Skin epidermis (tissue), 12 donors: Measurements from ENCODE around the gene BEST3.
"Not testable (repeated sequence)": the region's sequence is repeated elsewhere in the genome, so short reads cannot be mapped to it uniquely, and the experiment has no call there.

Source experiments
- H3K27ac ChIP-seq, 21 experiments: fragments of 200-600 bp; sonication (generic) in 11 of 21; one replicate each; pipeline ENCODE4 v1.5.0; 2020; ENCODE audit warnings: mild to moderate bottlenecking in 3 of 21, inconsistent platforms in 2 of 21, moderate library complexity in 2 of 21
- H3K4me3 ChIP-seq, 7 experiments: fragments of 200-600 bp; sonication (generic) in 2 of 7; one replicate each; pipeline ENCODE4 v1.5.0; 2020; ENCODE audit warnings: inconsistent platforms in 2 of 7, mild to moderate bottlenecking in 2 of 7, moderate library complexity in 1 of 7

Gene BEST3

DNA sequence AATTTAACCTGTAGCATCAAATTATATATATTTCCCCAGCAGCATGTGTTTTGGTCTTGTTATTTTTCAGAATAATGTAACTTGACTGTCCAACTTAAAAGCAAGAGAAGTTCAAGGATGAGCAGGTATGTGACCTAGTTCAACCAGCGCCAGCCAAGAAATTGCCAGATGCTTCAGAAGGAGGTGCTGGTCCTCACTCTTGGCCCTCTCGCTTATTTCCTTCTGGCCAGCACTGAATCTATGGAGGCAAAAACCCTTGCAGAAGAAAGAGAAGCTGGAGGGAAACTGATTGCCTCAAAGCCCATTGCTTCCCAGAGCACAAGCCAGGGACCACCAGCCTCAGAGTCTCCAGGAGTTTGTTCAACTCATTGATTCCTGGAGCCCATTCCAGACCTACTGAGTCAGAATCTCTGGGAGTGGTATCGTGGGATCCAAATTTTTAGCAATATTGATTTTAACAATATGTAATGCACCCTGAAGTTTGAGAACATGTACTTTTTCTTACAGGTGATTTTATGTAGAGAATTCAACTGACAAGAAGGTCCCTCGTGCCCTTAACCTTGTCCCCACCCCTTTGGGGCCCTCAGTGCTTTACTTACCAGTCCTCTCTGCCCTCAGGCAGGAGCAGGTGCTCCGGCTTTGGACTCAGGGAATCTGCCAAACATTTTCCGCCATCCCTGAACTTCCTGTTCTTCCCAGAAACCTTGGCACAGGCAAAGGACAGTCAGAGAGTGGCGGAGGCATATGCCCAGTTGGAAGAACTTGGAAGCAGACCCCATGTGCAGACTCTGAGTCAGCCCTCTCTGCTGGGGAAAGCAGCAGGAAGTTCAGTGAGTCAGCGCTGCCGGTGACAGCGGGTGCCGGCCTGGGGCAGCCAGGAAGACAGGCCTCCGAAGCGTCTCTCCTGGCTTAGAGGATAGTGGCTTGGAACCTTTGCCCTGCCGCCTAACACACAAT lies 10.4 kb downstream of the BEST3 start:
- H3K4me3 ChIP-seq: no peak overlapping the region
- H3K27ac ChIP-seq: peak overlapping the region in 6 of 21 experiments; percentile 19 to 80 (median 44)

DNA sequence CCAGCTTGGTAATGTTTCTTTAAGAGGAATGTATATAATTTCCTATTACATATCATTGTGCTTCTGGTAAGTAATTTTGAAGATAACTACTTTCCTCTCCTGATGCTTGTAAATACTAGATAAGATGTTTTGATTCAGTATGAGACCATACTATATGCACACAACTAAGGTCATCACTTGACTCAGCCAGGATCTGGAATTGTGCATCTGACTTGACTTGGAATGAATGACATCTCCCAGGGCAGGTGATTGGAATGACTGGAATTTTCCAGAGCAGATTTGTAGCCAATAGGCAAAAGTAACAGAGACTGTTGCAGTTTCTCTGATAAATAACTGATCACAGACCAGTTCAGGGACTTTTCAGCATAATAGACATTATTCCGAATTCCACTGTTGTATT lies 11.1 kb downstream of the BEST3 start:
- no peak overlapping the region for H3K4me3 ChIP-seq
- no peak overlapping the region for H3K27ac ChIP-seq

DNA sequence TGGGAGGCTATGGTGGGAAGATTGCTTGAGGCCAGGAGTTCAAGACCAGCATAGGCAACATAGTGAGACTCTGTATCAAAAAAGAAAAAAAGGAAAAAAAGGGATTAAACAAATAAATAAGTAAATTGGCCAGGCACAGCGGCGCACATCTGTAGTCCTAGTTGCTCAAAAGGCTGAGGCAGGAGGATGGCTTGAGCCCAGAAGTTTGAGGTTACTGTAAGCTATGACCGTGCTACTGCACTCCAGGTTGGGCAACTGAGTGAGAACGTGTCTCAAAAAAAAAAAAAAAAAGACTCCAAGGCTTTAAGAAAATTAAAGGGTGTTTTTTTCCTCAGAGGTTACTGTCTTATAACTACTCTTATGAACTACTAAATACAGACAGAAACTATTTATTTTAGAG lies 11.7 kb downstream of the BEST3 start:
- Histone ChIP-seq H3K4me3 (no peak overlapping the region), H3K27ac (no peak overlapping the region)

DNA sequence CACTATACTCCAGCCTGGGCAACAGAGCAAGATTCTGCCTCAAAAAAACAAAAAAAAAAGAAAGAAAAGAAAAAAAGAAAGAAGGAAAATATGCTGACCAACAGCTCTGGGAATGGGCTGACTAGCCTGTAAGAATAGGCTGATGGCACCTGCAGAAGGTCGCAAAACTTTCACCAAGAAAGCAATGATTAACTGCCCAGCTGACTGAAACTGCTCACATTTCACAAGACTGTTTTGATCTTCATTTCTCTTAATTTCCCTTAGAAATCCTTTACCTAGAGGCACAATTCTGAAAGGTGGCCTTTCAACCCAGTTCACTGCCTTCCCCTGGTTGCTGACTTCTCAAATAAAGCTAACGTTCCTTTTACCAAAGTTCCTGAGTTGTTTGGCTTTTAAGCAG lies 12.4 kb downstream of the BEST3 start:
- no peak overlapping the region for H3K27ac ChIP-seq
- H3K4me3 ChIP-seq: no peak overlapping the region

DNA sequence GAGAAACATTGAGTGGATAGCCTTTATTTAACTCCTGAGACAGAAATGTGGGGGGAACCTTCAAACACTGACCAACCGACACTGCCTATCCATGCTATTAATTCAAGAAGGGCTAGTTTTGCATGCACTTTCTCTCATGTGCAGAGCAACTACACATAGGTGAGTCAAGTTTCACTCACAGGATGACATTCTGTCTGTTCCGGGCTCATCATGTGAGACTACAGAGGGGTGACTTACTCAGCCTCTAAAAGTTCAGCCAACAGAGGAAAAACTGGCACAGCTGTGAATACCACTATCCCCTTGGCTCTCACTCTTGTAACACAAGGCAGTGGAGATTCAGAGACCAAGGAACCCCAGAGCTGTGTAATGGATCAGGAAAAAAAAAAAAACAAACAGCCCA lies 13.3 kb downstream of the BEST3 start:
- no peak overlapping the region for H3K4me3 ChIP-seq
- no peak overlapping the region for H3K27ac ChIP-seq

DNA sequence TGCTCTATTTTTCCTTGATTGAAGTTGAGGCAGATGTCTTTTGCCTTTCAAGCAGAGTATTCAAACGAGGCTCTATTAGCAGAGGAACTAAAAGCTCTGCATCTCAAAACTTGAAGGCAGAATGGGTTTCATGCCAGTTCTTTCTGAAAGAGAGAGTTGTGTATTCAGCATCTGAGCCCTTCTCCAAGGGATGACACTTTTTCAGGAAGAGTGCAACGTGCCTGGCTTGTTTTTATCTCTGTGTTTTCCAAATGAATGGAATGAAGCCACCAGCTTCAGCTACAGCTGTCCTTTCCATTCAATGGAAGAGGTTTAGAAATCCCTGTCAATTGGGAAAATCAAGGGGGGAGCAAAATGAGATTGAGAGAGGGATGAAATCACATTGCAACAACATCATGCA lies 14.6 kb downstream of the BEST3 start:
- H3K4me3 ChIP-seq: no peak overlapping the region
- H3K27ac ChIP-seq: no peak overlapping the region

DNA sequence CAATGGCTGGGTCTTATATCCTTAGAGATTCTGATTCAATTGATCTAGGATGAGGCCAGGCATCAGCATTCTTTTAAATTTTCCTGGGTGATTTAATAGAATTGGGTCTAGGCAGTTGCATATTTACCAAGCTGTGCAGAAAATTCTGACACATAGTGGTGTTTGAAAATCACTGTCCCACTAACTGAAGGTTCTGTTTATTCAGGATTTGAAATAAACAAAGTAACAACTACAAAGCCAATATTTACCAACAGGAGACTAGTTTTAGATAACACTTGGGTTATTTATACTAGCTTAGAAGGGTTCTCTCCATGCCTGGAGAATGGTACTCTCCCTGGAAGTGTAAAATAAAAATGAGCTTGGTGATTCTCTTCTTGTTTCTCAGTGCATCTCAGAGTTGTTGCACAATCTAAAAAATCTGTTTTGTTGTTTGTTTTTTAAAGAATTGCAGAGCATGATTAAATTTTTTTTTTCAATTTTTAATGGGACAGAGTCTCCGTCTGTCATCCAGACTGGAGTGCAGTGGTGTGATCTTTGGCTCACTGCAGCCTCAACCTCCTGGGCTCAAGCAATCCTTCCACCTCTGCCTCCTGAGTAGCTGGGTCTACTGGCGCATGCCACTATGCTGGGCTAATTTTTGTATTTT lies 16.9 kb downstream of the BEST3 start:
- no peak overlapping the region for H3K4me3 ChIP-seq
- no peak overlapping the region for H3K27ac ChIP-seq

DNA sequence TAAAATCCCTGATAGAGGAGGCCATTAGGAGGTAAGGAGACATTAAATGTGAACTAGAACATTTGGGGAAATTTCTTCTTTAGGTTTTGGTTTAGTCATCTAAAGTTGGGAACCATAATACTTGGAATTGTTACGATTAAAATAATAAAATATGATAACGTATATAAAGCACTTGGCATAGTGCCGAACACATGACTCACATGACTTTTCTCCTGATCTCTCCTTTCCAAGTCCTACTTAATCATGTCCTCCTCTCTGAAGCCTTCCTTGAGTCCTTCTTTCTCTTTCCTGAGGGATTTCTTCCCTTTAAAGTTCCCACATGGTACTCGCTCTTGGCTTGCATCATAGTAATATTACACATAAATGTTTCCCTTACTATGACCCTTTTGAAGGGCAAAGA lies 20.0 kb downstream of the BEST3 start:
- no peak overlapping the region for H3K27ac ChIP-seq
- H3K4me3 ChIP-seq: no peak overlapping the region

DNA sequence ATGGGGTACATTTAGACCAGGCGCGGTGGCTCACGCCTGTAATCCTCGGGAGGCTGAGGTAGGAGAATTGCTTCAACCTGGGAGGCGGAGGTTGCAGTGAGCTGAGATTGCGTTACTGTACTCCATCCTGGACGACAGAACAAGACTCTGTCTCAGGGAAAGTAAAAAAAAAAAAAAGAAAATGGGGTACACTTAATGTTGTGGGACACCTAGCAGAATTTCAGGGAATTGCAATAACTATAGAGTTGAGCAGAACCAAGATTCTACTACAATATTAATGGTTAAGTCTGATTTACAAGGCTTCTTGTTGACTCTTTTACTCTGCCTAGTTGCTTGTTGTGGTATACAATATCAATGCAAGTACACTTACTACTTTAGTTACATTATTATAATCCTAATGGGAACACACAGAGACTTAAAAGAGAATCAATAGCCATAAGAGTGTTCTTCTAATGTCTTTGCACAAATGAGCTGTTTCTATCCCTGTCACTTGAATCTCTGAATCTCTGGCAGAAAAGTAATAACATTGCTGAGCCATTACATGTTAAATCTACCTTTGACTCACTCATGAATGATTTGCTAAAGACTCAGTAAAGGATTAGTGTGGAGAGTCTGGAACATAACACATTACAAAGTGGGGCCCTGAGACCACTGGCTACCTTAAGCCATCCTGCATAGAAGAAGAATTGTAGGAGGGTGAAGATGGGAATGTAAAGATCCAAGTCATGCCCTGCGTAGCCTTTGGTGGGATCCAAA lies 22.7 kb downstream of the BEST3 start:
- no peak overlapping the region for H3K27ac ChIP-seq

DNA sequence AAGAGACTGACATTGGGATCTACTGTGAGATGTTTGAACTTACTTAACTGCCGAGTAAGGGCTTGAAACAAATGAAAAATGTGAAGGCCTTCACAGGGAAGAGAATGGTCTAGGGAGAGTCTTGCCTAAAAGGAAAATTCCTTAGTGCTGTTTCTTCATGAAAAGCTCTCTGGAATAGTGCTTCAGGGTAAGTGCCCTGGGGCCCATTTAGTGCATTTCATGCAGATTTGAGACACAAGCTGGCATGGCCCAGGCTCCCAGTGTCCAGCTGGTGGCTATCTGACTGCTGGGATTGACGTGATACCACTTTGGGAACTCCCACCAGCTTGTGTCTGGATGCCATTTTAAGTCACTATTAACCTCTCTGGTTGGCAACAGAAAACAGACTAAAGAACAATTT lies 26.9 kb downstream of the BEST3 start:
- H3K27ac ChIP-seq: no peak overlapping the region
- H3K4me3 ChIP-seq: no peak overlapping the region

More for the DNA sequence above, 22.7 kb downstream of the BEST3 start:
- no peak overlapping the region for H3K4me3 ChIP-seq

DNA sequence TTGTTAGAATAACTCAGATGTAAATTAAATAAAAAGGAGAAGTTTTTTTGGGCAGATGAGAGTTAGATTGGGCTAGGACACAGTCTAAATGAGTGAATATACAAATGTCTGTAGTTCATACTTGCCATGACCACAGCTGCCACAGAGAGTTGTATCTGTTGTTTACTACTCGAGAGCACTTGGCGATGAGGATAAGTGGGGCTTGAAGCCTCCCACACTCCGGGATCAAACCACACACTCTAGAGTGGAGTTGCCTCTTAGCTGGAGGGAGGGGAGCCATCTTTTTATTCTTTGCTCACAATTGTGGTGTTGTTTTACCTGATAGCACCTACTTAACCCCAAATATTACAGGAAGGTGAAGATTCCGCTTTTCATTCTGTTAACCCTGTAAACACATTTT lies 27.5 kb downstream of the BEST3 start:
- no peak overlapping the region for H3K27ac ChIP-seq
- H3K4me3 ChIP-seq: no peak overlapping the region

DNA sequence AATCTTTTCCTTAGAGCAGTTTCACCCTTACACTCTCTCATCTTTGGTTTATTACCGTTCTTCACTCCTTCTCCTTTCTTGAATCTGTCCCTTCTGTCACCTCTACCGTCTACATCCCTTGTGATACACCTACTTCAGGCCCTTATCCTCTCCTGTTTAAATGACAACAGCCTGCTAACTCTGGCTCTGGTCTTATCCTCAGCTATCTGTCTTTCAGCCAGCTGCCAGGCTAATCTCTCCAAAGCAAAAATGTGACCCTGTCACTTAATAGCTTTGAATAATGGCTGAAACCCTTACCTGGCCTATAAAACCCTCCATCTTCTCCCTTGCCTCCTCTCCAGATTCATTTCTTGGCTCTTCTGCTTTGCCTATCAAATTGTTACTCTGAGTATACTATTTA lies 32.3 kb downstream of the BEST3 start:
- Histone ChIP-seq H3K27ac (no peak overlapping the region), H3K4me3 (no peak overlapping the region)

DNA sequence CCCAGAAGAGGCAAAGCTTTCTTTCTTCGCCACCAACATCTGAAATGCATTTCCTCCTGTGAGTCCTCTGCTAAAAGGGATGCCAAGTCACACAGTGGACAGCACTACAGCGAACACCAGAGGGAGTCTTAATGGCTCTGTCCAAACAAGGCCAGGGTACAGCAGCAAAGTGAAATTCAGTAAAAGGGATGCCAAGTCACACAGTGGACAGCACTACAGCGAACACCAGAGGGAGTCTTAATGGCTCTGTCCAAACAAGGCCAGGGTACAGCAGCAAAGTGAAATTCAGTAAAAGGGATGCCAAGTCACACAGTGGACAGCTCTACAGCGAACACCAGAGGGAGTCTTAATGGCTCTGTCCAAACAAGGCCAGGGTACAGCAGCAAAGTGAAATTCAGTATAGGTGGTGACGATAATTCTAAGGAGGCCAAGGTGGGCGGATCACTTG lies 34.1 kb downstream of the BEST3 start:
- H3K4me3 ChIP-seq, H3K27ac ChIP-seq: not testable (repeated sequence)

DNA sequence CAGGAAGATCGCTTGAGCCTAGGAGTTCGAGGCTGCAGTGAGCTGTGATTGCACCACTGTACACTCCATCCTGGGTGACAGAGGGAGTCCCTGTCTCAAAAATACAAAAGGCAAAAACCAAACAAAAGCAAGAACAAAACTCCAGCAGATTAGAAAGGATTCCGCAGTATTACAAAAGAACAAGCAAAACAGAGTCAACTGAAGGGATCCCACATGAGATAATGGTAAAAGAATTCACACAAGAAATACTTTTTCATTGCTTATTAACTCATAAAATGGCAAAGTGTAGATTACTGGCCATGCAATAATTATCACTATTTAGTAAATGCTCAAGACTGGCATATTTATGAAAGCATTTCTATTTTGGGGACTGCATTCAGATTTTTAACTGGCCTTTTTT lies 35.4 kb downstream of the BEST3 start:
- Histone ChIP-seq H3K4me3 (no peak overlapping the region), H3K27ac (no peak overlapping the region)

DNA sequence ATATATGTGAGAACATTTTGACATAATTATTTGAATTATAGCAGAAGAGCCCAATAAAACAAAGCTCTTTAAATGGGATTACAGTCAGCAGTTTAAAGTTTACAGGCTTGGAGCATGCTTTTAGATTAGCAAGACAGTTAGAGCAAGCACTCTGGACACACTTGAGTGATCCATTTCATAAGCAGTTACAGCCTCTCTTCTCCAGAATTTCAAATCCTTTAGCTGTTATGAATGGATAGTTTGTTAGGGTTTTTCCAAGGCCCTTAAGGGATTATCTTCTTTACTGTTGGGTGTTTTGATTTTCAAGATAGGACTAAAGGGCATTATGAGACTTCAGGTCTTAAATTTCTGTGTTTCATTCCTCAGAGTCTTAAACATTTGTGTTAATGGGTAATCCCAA lies 36.3 kb downstream of the BEST3 start:
- Histone ChIP-seq H3K27ac (no peak overlapping the region), H3K4me3 (no peak overlapping the region)

DNA sequence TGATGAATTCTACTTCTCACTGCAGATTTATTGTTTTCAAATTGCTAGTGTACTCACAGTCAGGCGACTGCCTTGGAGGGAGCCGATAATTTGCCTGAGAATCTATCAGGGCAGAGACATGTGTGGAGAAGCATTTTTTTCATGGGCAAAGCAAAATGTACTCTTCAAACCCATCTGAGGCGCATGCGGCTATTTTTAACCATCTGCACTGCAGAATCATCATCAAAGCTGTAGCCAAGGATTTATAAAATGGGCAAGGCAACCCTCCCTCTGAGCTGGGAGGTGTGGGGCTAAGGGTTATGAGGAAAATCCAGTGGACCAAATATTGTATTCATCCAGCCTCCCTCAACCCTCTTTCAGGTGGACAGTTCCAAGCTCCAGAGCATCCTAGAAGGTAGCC lies 37.7 kb downstream of the BEST3 start:
- Histone ChIP-seq H3K27ac (no peak overlapping the region), H3K4me3 (no peak overlapping the region)

DNA sequence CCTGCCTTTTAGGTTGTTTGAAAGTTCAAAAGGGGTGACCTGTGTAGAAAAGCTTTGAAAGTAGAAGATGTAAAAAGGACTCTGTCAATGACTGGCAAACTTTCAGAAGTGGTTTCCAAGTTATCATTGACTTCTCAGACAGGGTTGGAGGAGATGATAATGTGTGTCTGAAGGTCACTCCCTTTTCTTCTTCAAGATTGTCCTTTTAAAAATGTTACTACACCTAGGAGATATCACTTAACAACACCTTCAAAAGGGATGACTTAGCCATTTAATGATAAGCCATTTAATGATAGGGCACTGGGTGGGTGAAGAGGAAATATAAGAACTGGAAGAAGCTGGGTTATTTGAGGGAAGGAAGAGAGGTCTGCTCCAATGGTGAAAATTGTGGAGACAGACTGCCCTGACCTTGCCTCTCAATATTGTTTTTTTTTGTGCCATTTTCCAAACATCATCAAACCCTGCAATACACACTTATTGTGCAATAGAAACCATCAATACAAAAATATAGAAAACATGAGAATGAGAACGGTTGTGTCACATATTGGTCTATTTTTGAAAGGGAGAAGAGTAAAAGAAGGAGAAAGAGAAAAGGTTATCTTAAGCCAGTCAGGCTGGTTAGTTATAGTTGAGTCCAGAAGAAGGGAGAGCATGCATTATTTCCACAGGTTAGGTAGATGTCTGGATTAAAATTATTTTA lies 38.8 kb downstream of the BEST3 start:
- no peak overlapping the region for H3K4me3 ChIP-seq
- H3K27ac ChIP-seq: no peak overlapping the region

DNA sequence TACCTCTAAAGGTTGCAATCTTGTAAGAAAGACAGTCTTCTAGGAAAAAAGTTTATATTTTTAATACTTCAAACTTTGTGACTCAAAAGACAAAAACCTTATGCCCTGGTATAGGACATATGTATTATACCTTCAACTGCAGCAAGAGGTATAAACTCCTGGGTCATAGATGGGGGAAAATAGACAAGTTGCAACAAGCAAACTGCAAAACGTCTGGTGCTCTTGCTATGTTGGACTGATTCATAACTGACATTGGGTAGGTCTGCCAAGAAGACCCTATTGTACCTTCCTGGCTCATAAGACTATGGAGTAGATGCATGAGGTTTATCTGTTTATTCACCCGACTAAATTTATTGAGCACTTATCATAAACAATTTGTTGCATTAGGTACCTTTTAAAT lies 40.9 kb downstream of the BEST3 start:
- no peak overlapping the region for H3K4me3 ChIP-seq
- no peak overlapping the region for H3K27ac ChIP-seq

DNA sequence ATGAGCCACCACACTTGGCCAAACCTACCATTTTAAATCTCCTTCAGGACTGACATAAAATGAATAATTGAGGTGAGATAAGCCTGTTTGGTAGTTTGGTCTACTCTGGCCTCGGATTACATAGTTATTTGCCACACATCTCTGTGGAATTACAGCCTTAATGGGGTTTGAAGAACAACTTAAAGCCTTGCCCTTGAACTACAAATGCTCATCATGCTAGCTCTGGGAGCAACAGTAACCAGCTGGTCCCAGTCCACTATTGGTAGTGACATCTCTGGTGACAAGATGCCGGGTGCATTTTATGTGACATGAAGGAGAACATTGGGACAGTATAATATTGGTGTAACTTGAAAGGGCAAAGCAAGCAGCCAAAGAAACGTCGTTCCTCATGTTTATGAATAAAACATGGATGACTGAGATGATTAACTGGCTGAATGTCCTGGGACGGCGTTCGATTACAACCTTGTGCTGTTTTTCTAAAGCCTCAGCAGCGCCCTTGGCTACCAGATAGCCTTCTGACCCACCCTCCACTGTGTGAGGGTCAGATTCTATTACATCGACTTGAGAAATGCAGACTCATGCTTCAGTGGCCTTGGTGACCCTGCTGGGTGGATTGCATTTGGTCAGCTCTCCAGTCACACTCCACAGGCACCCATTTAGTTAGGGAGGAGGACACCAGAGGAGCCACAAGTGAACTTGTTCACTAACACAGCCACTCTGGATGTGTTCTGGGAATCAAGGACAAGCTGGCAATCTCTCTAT lies 41.5 kb downstream of the BEST3 start:
- Histone ChIP-seq H3K27ac (no peak overlapping the region), H3K4me3 (no peak overlapping the region)
